Stromal cell of bone marrow (primary cell): ENCODE results near the gene RASSF9.
A peak's percentile ranks its signal among the peaks of the same experiment; 100 is the strongest.

Experiments used
- DNase-seq: peaks from one replicate; pipeline ENCODE4 v3.0.0-alpha.2; 2012; ENCODE audit warnings: low read depth

RASSF9 gene

GRCh38 chr12:85836197-85837090 lies at the start of gene RASSF9:
TSS of gene RASSF9 (minus strand) at chr12:85836409. CDS start at chr12:85836201, 208 bp downstream.
- peak; percentile 74 for DNase-seq

- no peak for DNase-seq
Measured at GRCh38 chr12:85883763-85884162, 47.6 kb upstream of the RASSF9 start.

GRCh38 chr12:85877459-85877858 lies 41.2 kb upstream of the RASSF9 start:
- DNase-seq: no peak

GRCh38 chr12:85874031-85874461 lies 37.8 kb upstream of the RASSF9 start, which contains the start of gene NTS:
TSS of gene NTS (plus strand) at chr12:85874295. CDS start at chr12:85874404, 109 bp downstream.
- DNase-seq: no peak

- DNase-seq: peak; percentile 31
Measured at GRCh38 chr12:85872497-85873091, 36.4 kb upstream of the RASSF9 start.

- peak; percentile 61 for DNase-seq
Measured at GRCh38 chr12:85866986-85867776, 31.0 kb upstream of the RASSF9 start.

- no peak for DNase-seq
Measured at GRCh38 chr12:85865890-85866289, 29.7 kb upstream of the RASSF9 start.

- DNase-seq: no peak
Measured at GRCh38 chr12:85856966-85857365, 20.8 kb upstream of the RASSF9 start.

- no peak for DNase-seq
Measured at GRCh38 chr12:85855305-85855704, 19.1 kb upstream of the RASSF9 start.

- no peak for DNase-seq
Measured at GRCh38 chr12:85849344-85849743, 13.1 kb upstream of the RASSF9 start.

GRCh38 chr12:85843606-85844310 lies 7.5 kb upstream of the RASSF9 start:
- no peak for DNase-seq

GRCh38 chr12:85835426-85836196 lies 598 bp downstream of the RASSF9 start:
- peak; percentile 19 for DNase-seq

- DNase-seq: no peak
Measured at GRCh38 chr12:85834378-85834777, 1.8 kb downstream of the RASSF9 start.

- no peak for DNase-seq
Measured at GRCh38 chr12:85833579-85833978, 2.6 kb downstream of the RASSF9 start.

GRCh38 chr12:85831327-85831990 lies 4.8 kb downstream of the RASSF9 start:
- DNase-seq: no peak

GRCh38 chr12:85829391-85829790 lies 6.8 kb downstream of the RASSF9 start:
- peak; percentile 28 for DNase-seq

- no peak for DNase-seq
Measured at GRCh38 chr12:85828576-85828975, 7.6 kb downstream of the RASSF9 start.

GRCh38 chr12:85825746-85826145 lies 10.5 kb downstream of the RASSF9 start:
- DNase-seq: no peak

GRCh38 chr12:85823436-85824180 lies 12.6 kb downstream of the RASSF9 start:
- DNase-seq: peak; percentile 33

- no peak for DNase-seq
Measured at GRCh38 chr12:85821759-85822158, 14.4 kb downstream of the RASSF9 start.
